H9 (cell line): ENCODE results near the gene PROC. TPM values are rescaled to one million over a fixed set of nuclear protein-coding genes. Genes with fewer than 3 reads are reported as not detected.

Source experiments
- DNase-seq: peaks from one replicate; pipeline ENCODE4 v3.0.0-alpha.2; 2017
- H2AFZ ChIP-seq: one replicate; pipeline ENCODE4 v1.6.1; 2013; ENCODE audit warnings: mild to moderate bottlenecking, low read length, control low read depth, moderate library complexity
- H2AK5ac ChIP-seq: 2 replicates; pipeline ENCODE4 v1.6.1; 2013; ENCODE audit warnings: low read length, control low read depth, mixed read lengths; ENCODE audit not compliant: insufficient read length
- H2BK120ac ChIP-seq: one replicate; pipeline ENCODE4 v1.6.1; 2013; ENCODE audit warnings: low read depth, mild to moderate bottlenecking, low read length, control low read depth, inconsistent platforms; ENCODE audit not compliant: poor library complexity, severe bottlenecking
- H2BK12ac ChIP-seq: 2 replicates; pipeline ENCODE4 v1.6.1; 2013; ENCODE audit warnings: low read length, control low read depth, mixed read lengths, low read depth; ENCODE audit not compliant: insufficient read length
- H2BK15ac ChIP-seq: 2 replicates; pipeline ENCODE4 v1.6.1; 2013; ENCODE audit warnings: low read depth, low read length, control low read depth
- H2BK20ac ChIP-seq: one replicate; pipeline ENCODE4 v1.6.1; 2013; ENCODE audit warnings: low read depth, mild to moderate bottlenecking, low read length, control low read depth, inconsistent platforms; ENCODE audit not compliant: poor library complexity, severe bottlenecking
- H2BK5ac ChIP-seq: 2 replicates; pipeline ENCODE4 v1.6.1; 2013; ENCODE audit warnings: low read length, control low read depth, mixed read lengths; ENCODE audit not compliant: insufficient read length
- H3K14ac ChIP-seq: 2 replicates; pipeline ENCODE4 v1.6.1; 2013; ENCODE audit warnings: low read length, control low read depth; ENCODE audit not compliant: insufficient read depth
- H3K18ac ChIP-seq: 2 replicates; pipeline ENCODE4 v1.6.1; 2013; ENCODE audit warnings: low read depth, mild to moderate bottlenecking, mixed read lengths, low read length, control low read depth; ENCODE audit not compliant: insufficient read length
- H3K23ac ChIP-seq: 2 replicates; pipeline ENCODE4 v1.6.1; 2013; ENCODE audit warnings: low read length, control low read depth, mixed read lengths, low read depth; ENCODE audit not compliant: insufficient read length
- H3K23me2 ChIP-seq: 2 replicates; pipeline ENCODE4 v1.6.1; 2013; ENCODE audit warnings: low read depth, mild to moderate bottlenecking, mixed read lengths, low read length, control low read depth; ENCODE audit not compliant: insufficient read length, poor library complexity, severe bottlenecking
- H3K27ac ChIP-seq: 2 replicates; pipeline ENCODE4 v1.5.1; 2013; ENCODE audit warnings: low read length, control low read depth, mixed read lengths, low read depth; ENCODE audit not compliant: insufficient read length
- H3K27me3 ChIP-seq: 2 replicates; pipeline ENCODE4 v1.6.1; 2013; ENCODE audit warnings: low read length, control low read depth, inconsistent platforms; ENCODE audit not compliant: insufficient read depth
- H3K4ac ChIP-seq: 2 replicates; pipeline ENCODE4 v1.6.1; 2013; ENCODE audit warnings: low read depth, mild to moderate bottlenecking, control low read depth, inconsistent platforms, low read length, moderate library complexity
- H3K4me1 ChIP-seq: 2 replicates; pipeline ENCODE4 v1.6.1; 2013; ENCODE audit warnings: low read length, control low read depth, inconsistent platforms; ENCODE audit not compliant: insufficient read depth
- H3K4me2 ChIP-seq: 2 replicates; pipeline ENCODE4 v1.6.1; 2013; ENCODE audit warnings: low read length, control low read depth, mixed read lengths; ENCODE audit not compliant: insufficient read length, insufficient read depth
- H3K56ac ChIP-seq: 2 replicates; pipeline ENCODE4 v1.6.1; 2013; ENCODE audit warnings: low read depth, mild to moderate bottlenecking, mixed read lengths, low read length, control low read depth; ENCODE audit not compliant: insufficient read length
- H3K79me1 ChIP-seq: 2 replicates; pipeline ENCODE4 v1.6.1; 2013; ENCODE audit warnings: low read depth, mild to moderate bottlenecking, moderate library complexity, low read length, control low read depth, inconsistent platforms; ENCODE audit not compliant: insufficient read depth, poor library complexity, severe bottlenecking
- H3K79me2 ChIP-seq: 2 replicates; pipeline ENCODE4 v1.6.1; 2013; ENCODE audit warnings: low read length, control low read depth, inconsistent platforms; ENCODE audit not compliant: insufficient read depth
- H3K9ac ChIP-seq: 2 replicates; pipeline ENCODE4 v1.6.1; 2013; ENCODE audit warnings: low read length, control low read depth, mixed read lengths; ENCODE audit not compliant: insufficient read length; ENCODE audit errors: extremely low read depth
- H3K9me3 ChIP-seq: one replicate; pipeline ENCODE4 v1.6.1; 2013; ENCODE audit warnings: low read depth, low read length, inconsistent platforms; ENCODE audit not compliant: control insufficient read depth
- H3T11ph ChIP-seq: one replicate; pipeline ENCODE4 v1.6.1; 2013; ENCODE audit warnings: mild to moderate bottlenecking, low read length, control low read depth, inconsistent platforms
- H4K20me1 ChIP-seq: one replicate; pipeline ENCODE4 v1.6.1; 2013; ENCODE audit not compliant: control insufficient read depth, insufficient read length, insufficient read depth
- H4K5ac ChIP-seq: 2 replicates; pipeline ENCODE4 v1.6.1; 2013; ENCODE audit warnings: low read depth, mild to moderate bottlenecking, mixed read lengths, low read length, control low read depth; ENCODE audit not compliant: insufficient read length
- H4K8ac ChIP-seq: replicated peaks from 2 replicates; pipeline ENCODE4 v1.6.1; 2013; ENCODE audit warnings: low read length, control low read depth, mixed read lengths, low read depth; ENCODE audit not compliant: insufficient read length
- H4K91ac ChIP-seq: 2 replicates; pipeline ENCODE4 v1.6.1; 2013; ENCODE audit warnings: low read depth, mild to moderate bottlenecking, moderate library complexity, mixed read lengths, low read length, control low read depth; ENCODE audit not compliant: insufficient read length
- H3K27ac Mint-ChIP-seq, 3 experiments: 2 replicates in 2 of 3; 3 replicates in 1 of 3; pipeline ENCODE4 v1.8.0; 2020 to 2021; ENCODE audit warnings: mixed read lengths in 3 of 3, mild to moderate bottlenecking in 1 of 3, moderate library complexity in 1 of 3
- H3K27me3 Mint-ChIP-seq: 2 replicates; pipeline ENCODE4 v1.8.0; 2021; ENCODE audit warnings: low read depth, mild to moderate bottlenecking, moderate library complexity, mixed read lengths
- H3K36me3 Mint-ChIP-seq, 3 experiments: 2 replicates in 2 of 3; 3 replicates in 1 of 3; pipeline ENCODE4 v1.8.0; 2020 to 2021; ENCODE audit warnings: low read depth in 3 of 3, mixed read lengths in 3 of 3; ENCODE audit not compliant: insufficient read depth in 1 of 3
- H3K4me1 Mint-ChIP-seq, 2 experiments: 2 replicates each; pipeline ENCODE4 v1.8.0; 2020; ENCODE audit warnings: mixed read lengths in 2 of 2
- H3K4me3 Mint-ChIP-seq, 2 experiments: 2 replicates in 1 of 2; 3 replicates in 1 of 2; pipeline ENCODE4 v1.8.0; 2020 to 2021; ENCODE audit warnings: mild to moderate bottlenecking in 2 of 2, mixed read lengths in 2 of 2, moderate library complexity in 1 of 2
- H3K9me3 Mint-ChIP-seq, 2 experiments: 2 replicates in 1 of 2; 3 replicates in 1 of 2; pipeline ENCODE4 v1.8.0; 2020; ENCODE audit warnings: mild to moderate bottlenecking in 2 of 2, mixed read lengths in 2 of 2, moderate library complexity in 1 of 2
- WGBS: extraction: QIAGEN DNeasy Blood & Tissue Kit; methylation state at CpG from one replicate; pipeline ENCODE4 v1.1.7; 2013; ENCODE audit warnings: missing lambda C conversion rate, low lambda C conversion rate, mixed read lengths; ENCODE audit not compliant: insufficient read length; ENCODE audit errors: extremely low coverage; 5-methylcytosine and 5-hydroxymethylcytosine counted together
- total RNA-seq: library from RNA; stranded (reverse); gene quantifications from 2 replicates; pipeline ENCODE4 v1.2.1, GENCODE V29; 2021
- TF ChIP-seq, protein P1 (sequence below): fragments of 200-600 bp; sonication (generic); conservative IDR thresholded peaks from 3 replicates; pipeline ENCODE4 v1.8.0; 2021; ENCODE audit warnings: antibody characterized with exemption, mild to moderate bottlenecking

Gene PROC
- total RNA-seq, 1 experiment from 2014 or later, result 0.61 TPM

DNA sequence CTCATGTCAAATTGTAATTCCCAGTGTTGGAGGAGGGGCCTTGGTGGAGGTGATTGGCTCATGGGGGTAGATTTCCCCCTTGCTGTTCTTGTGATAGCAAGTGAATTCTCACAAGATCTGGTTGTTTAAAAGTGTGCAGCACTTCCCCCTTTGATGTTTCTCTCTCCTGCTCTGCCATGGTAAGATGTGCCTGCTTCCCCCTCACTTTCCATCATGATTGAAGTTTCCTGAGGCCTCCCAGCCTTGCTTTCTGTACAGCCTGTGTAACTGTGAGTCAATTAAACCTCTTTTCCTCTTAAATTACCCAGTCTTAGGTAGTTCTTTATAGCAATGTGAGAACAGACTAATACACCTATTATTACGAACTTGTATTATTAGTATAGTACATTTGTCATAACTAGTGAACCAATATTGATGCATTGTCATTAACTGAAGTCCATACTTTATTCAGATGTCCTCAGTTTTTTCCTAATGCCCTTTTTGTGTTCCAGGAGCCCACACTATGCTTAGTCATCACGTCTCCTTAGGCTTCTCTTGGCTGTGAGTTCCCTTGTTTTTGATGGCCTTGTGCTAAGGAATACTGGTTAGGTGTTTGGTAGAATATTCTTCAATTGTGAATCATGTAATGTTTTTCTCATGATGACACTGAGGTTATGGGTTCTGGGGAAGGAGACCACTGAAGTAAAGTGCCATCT, 25.9 kb upstream of the PROC start:
- Histone ChIP-seq H2BK12ac (no peak overlapping the region), H3K27ac (no peak overlapping the region), H3K9me3 (no peaks in the 10 kb centered on the region), H2BK20ac (no peak overlapping the region), H4K5ac (no peak overlapping the region), H3K56ac (no peak overlapping the region), H3T11ph (no peak overlapping the region), H2AFZ (no peak overlapping the region), H2BK15ac (no peak overlapping the region), H2BK5ac (no peak overlapping the region), H2BK120ac (no peak overlapping the region), H3K18ac (no peak overlapping the region), H2AK5ac (no peak overlapping the region), H4K91ac (no peak overlapping the region), H3K79me2 (no peaks in the 10 kb centered on the region), H4K20me1 (no peaks in the 10 kb centered on the region), H3K27me3 (no peaks in the 10 kb centered on the region; the same call in 1 of the 2 replicates), H3K4ac (no peak overlapping the region), H3K23ac (no peak overlapping the region), H4K8ac (no peak overlapping the region), H3K14ac (no peak overlapping the region), H3K4me1 (0 out of 2 replicates have a peak, but pooled peaks cover 4% of the 10 kb centered on the region), H3K9ac (no peak overlapping the region), H3K4me2 (no peak overlapping the region), H3K79me1 (no peaks in the 10 kb centered on the region), H3K23me2 (no peaks in the 10 kb centered on the region)
- Mint-ChIP-seq H3K9me3 (peaks cover 3% of the 10 kb centered on the region in 2 experiments; a peak in 2 of 5 replicates), H3K4me1 (peaks cover 10 to 14% of the 10 kb centered on the region in 2 experiments), H3K27me3 (no peaks in the 10 kb centered on the region), H3K4me3 (no peak overlapping the region), H3K36me3 (peaks cover 3 to 5% (median 4%) of the 10 kb centered on the region in 3 experiments; a peak in 5 of 7 replicates), H3K27ac (no peak overlapping the region; a peak in 1 of 7 replicates)
- no peak for DNase-seq
- WGBS, result no CpG with 5 or more reads among the region's 2 CpGs
- TF ChIP-seq, protein P1, sequence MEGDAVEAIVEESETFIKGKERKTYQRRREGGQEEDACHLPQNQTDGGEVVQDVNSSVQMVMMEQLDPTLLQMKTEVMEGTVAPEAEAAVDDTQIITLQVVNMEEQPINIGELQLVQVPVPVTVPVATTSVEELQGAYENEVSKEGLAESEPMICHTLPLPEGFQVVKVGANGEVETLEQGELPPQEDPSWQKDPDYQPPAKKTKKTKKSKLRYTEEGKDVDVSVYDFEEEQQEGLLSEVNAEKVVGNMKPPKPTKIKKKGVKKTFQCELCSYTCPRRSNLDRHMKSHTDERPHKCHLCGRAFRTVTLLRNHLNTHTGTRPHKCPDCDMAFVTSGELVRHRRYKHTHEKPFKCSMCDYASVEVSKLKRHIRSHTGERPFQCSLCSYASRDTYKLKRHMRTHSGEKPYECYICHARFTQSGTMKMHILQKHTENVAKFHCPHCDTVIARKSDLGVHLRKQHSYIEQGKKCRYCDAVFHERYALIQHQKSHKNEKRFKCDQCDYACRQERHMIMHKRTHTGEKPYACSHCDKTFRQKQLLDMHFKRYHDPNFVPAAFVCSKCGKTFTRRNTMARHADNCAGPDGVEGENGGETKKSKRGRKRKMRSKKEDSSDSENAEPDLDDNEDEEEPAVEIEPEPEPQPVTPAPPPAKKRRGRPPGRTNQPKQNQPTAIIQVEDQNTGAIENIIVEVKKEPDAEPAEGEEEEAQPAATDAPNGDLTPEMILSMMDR, result no peak
